OCI-LY1 (cell line): ENCODE measurements around the gene HIVEP2.

ENCODE experiments used
- EZH2 ChIP-seq: fragments of 200-600 bp; sonication (generic), shearing (Covaris generic); IDR thresholded peaks from 2 replicates; pipeline ENCODE4 v1.8.0; 2017; ENCODE audit warnings: borderline replicate concordance, mixed run types, mild to moderate bottlenecking, antibody characterized with exemption, low read length, moderate library complexity, mixed read lengths
- TF ChIP-seq, protein P1 (sequence below): fragments of 200-600 bp; sonication (generic), shearing (Covaris generic); IDR thresholded peaks from 2 replicates; pipeline ENCODE4 v1.5.1; 2017; ENCODE audit warnings: mild to moderate bottlenecking, antibody characterized with exemption, low read length, moderate library complexity, mixed read lengths

DNA sequence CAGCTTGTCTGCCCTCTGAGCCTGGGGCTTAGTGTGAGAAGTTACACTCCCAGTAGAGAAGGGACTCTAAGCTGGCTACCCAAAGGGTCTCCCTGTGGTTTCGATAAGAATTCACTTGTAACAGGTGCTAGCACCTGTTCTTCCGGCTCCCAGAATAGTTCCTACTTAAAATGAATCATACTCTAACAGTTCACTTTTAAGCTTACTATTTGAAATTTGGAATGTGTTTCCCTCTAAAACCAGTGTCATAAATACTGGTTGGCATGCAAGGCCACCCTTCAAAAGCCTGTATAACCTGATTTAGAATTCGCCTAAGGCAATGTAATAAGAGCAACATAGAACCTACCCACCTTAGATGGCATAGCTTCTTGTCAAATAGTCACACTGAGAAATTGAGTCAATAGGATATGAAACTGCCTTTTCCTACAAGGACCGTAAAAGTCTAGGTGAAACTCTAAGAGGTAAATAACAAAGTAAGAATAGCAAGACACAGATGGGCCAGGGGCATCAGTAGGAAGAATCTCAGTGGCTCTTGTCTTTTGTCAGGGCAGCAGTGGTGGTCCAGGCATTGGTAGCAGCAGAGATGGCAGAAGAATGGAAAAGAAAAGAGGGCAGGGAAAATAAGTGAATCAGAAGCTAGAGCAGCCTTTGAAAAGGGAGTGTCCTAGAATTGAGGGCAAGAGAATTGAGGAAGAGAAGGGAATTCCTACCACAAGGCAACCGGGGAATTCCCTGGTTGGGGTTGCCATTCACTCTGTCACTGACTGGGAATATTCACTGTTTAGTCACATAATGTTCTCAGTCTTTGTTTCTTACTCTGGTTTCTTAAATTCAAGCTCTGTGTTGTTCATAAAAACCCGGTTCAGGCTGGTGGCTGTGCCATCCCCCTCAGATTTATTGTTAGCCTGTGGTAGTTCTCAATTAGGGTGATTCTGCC is 91.5 kb downstream of the HIVEP2 start:
- TF ChIP-seq, protein P1, sequence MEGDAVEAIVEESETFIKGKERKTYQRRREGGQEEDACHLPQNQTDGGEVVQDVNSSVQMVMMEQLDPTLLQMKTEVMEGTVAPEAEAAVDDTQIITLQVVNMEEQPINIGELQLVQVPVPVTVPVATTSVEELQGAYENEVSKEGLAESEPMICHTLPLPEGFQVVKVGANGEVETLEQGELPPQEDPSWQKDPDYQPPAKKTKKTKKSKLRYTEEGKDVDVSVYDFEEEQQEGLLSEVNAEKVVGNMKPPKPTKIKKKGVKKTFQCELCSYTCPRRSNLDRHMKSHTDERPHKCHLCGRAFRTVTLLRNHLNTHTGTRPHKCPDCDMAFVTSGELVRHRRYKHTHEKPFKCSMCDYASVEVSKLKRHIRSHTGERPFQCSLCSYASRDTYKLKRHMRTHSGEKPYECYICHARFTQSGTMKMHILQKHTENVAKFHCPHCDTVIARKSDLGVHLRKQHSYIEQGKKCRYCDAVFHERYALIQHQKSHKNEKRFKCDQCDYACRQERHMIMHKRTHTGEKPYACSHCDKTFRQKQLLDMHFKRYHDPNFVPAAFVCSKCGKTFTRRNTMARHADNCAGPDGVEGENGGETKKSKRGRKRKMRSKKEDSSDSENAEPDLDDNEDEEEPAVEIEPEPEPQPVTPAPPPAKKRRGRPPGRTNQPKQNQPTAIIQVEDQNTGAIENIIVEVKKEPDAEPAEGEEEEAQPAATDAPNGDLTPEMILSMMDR = no peak
- no peak for TF ChIP-seq EZH2
